Ovary (tissue), 3 donors: ENCODE measurements around the gene HEBP1.

Experiments used
- CTCF ChIP-seq, 3 donors: fragments of 450-650 bp in 2 of 3; fragments of 200-600 bp in 1 of 3; IDR thresholded peaks; one replicate each; pipeline versions ENCODE4 v1.5.1 to v1.8.0; 2016 to 2022; ENCODE audit warnings: antibody characterized with exemption in 3 of 3, mild to moderate bottlenecking in 1 of 3
- EP300 ChIP-seq: sonication (generic); formaldehyde crosslinking; IDR thresholded peaks from one replicate; pipeline ENCODE4 v1.6.1; 2017; ENCODE audit warnings: antibody characterized with exemption
- POLR2A ChIP-seq: fragments of 450-650 bp; IDR thresholded peaks from one replicate; pipeline ENCODE4 v1.6.1; 2017; ENCODE audit warnings: antibody characterized with exemption, mild to moderate bottlenecking, moderate library complexity
- donor health status: DM: no; HTN: no; CAD: no.

DNA sequence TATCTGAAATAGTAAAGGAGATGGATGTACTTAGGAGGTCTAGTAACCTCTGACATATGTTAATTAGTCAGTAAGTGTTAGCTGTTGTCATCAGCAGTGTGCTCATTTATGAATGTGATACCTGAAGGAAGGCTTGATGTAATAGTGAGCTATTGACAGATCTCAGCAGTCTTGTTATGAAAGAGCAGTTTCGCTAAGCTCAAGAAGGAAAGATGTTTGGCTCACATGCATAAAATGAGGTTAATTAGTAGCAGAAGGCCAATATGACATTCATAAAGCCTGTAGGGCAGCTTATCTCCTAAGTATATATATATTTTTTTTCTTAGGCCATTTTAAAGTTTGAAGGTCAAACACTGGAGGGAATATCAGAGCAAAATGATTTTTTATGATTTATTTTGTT is 46.9 kb upstream of the HEBP1 start:
- TF ChIP-seq CTCF (IDR thresholded peaks at IDR 0.05) (no peak), POLR2A (no peak), EP300 (no peak)
